ENCODE data around the gene C3AR1. TPM values are rescaled to one million over a fixed set of nuclear protein-coding genes. Genes with fewer than 3 reads are reported as not detected.

C3AR1 gene
- polyA plus RNA-seq, 2 of the 4 experiments (the other 2 are of a cell fraction): not detected

- CTCF ChIA-PET: interaction anchor here (0.7 to 5.7 kb wide), 5 partner anchors 11 to 184 kb away, joined by 3 to 70 read pairs (median 6); no protein-coding TSS in a partner anchor
- no peak overlapping the region for H3K4me3 ChIP-seq
- WGBS (ENCODE audit: missing lambda C conversion rate): 88% methylated on average over 3 of the region's 5 CpGs
- POLR2A ChIA-PET: no interaction called here
- H3K27ac ChIP-seq: no peak overlapping the region
- H3K9me3 ChIP-seq: no peaks in the 10 kb centered on the region
- ATAC-seq (no peak), DNase-seq (ENCODE audit: low read depth in 1 of 2, low spot score in 1 of 2) (no peak), FAIRE-seq (no peak)
- H3K4me1 ChIP-seq: no peaks in the 10 kb centered on the region
- H3K4me2 ChIP-seq: no peak overlapping the region
- no peak for TF ChIP-seq HOXB5 (CRISPR knock-in tag; IDR thresholded peaks at IDR 0.05)
Observed at GRCh38 chr12:8047842-8048241, 18.3 kb downstream of the C3AR1 start.

GRCh38 chr12:8045952-8046944, 19.9 kb downstream of the C3AR1 start:
- no peak overlapping the region for H3K4me2 ChIP-seq
- no peaks in the 10 kb centered on the region for H3K4me1 ChIP-seq
- peak; percentile 90 to 96 for ATAC-seq
- FAIRE-seq: no peak
- TF ChIP-seq HEYL (CRISPR knock-in tag; IDR thresholded peaks at IDR 0.05): no peak
- no peak for TF ChIP-seq HMGXB4 (CRISPR knock-in tag; IDR thresholded peaks at IDR 0.05; ENCODE audit: borderline replicate concordance)
- TF ChIP-seq KDM5A (IDR thresholded peaks at IDR 0.05): no peak
- peak; percentile 83 for TF ChIP-seq CTCF (IDR thresholded peaks at IDR 0.05)
- TF ChIP-seq MYC (IDR thresholded peaks at IDR 0.05; ENCODE audit: borderline replicate concordance, low read length): no peak
- TF ChIP-seq BHLHE40 (IDR thresholded peaks at IDR 0.05; ENCODE audit: low read depth, low read length): no peak
- peak; percentile 78 for TF ChIP-seq SMC3 (IDR thresholded peaks at IDR 0.05)
- no peak for TF ChIP-seq REST (IDR thresholded peaks at IDR 0.05)
- TF ChIP-seq HDAC2 (IDR thresholded peaks at IDR 0.05): no peak
- TF ChIP-seq PBX3 (IDR thresholded peaks at IDR 0.05): no peak
- TF ChIP-seq ELK1 (IDR thresholded peaks at IDR 0.05; ENCODE audit: low read depth, low read length): no peak
- no peak for TF ChIP-seq JUN (IDR thresholded peaks at IDR 0.05)
- no peak for TF ChIP-seq FOSL2 (IDR thresholded peaks at IDR 0.05)
- peak; percentile 48; the same call in 1 of the 2 replicates for TF ChIP-seq FOSL2 (CRISPR knock-in tag; IDR thresholded peaks at IDR 0.05)
- TF ChIP-seq NPAS2 (CRISPR knock-in tag; IDR thresholded peaks at IDR 0.05; ENCODE audit: borderline replicate concordance): no peak
- no peak for TF ChIP-seq HOXB13 (CRISPR knock-in tag; IDR thresholded peaks at IDR 0.05; ENCODE audit: low read depth)
- no peak for TF ChIP-seq FOSB (CRISPR knock-in tag; IDR thresholded peaks at IDR 0.05)
- TF ChIP-seq CBX8 (IDR thresholded peaks at IDR 0.05): no peak
- TF ChIP-seq RAD21 (conservative IDR thresholded peaks at IDR 0.05 in 1 of 2, IDR thresholded peaks at IDR 0.05 in 1 of 2): peak; percentile 60 to 62; a peak in 4 of 5 replicates
- ChIA-PET CTCF (interaction anchor here (0.6 to 5.7 kb wide), 25 partner anchors 11 to 529 kb away, joined by 3 to 70 read pairs (median 4); partner anchors contain the start of genes C3AR1, FOXJ2 and NECAP1), POLR2A (interaction anchor here (1.1 kb wide), 1 partner anchor 19 kb away, joined by 7 read pairs; no protein-coding TSS in a partner anchor)
- WGBS (ENCODE audit: missing lambda C conversion rate): 28% methylated on average over 8 of the region's 8 CpGs
- H3K27ac ChIP-seq: no peak overlapping the region
- H3K9me3 ChIP-seq: no peaks in the 10 kb centered on the region
- DNase-seq (ENCODE audit: low read depth in 1 of 2, low spot score in 1 of 2): peak; percentile 84 to 86
- H3K4me3 ChIP-seq: no peak overlapping the region
